ENCODE results near the gene LANCL3. TPM values are rescaled to one million over a fixed set of nuclear protein-coding genes. Genes with fewer than 3 reads are reported as not detected.

Gene LANCL3
- total and polyA plus RNA-seq, 12 donors = 0.04 to 0.69 (median 0.14) TPM

- no peak overlapping the region for H3K27ac ChIP-seq
- no peaks in the 10 kb centered on the region for H3K4me1 ChIP-seq (replicated peaks in 1 of 2)
- intact Hi-C loops (cut with DNase I) = no loop called here
- H3K27me3 ChIP-seq = no peaks in the 10 kb centered on the region
- no peak overlapping the region for H3K4me3 ChIP-seq
- no peaks in the 10 kb centered on the region for H3K9me3 ChIP-seq (replicated peaks in 1 of 3)
- no peak for DNase-seq
- H3K36me3 ChIP-seq (replicated peaks in 1 of 2) = no peaks in the 10 kb centered on the region
- TF ChIP-seq CTCF (IDR thresholded peaks at IDR 0.05) (no peak), POLR2A (IDR thresholded peaks at IDR 0.05) (no peak)
These were observed 145.1 kb downstream of the LANCL3 start for GRCh38 chrX:37716602-37717001.

GRCh38 chrX:37717708-37718107 is 146.2 kb downstream of the LANCL3 start:
- no peaks in the 10 kb centered on the region for H3K27me3 ChIP-seq
- no peaks in the 10 kb centered on the region for H3K4me1 ChIP-seq (replicated peaks in 1 of 2)
- 68 to 91% (median 83%) methylated on average over 1 of the region's 1 CpG for WGBS, 4 donors
- no peaks in the 10 kb centered on the region for H3K36me3 ChIP-seq (replicated peaks in 1 of 2)
- H3K9me3 ChIP-seq (replicated peaks in 1 of 3) = no peaks in the 10 kb centered on the region
- no peak overlapping the region for H3K4me3 ChIP-seq
- intact Hi-C loops (cut with DNase I) = no loop called here
- H3K27ac ChIP-seq = no peak overlapping the region
- TF ChIP-seq CTCF (IDR thresholded peaks at IDR 0.05) = no peak
- no peak for TF ChIP-seq POLR2A (IDR thresholded peaks at IDR 0.05)
- DNase-seq = no peak

GRCh38 chrX:37722595-37722994 is 151.1 kb downstream of the LANCL3 start:
- H3K4me1 ChIP-seq (replicated peaks in 1 of 2) = no peaks in the 10 kb centered on the region
- no peak overlapping the region for H3K4me3 ChIP-seq
- intact Hi-C loops (cut with DNase I) = no loop called here
- no peaks in the 10 kb centered on the region for H3K36me3 ChIP-seq (replicated peaks in 1 of 2)
- TF ChIP-seq POLR2A (IDR thresholded peaks at IDR 0.05) (no peak), CTCF (IDR thresholded peaks at IDR 0.05) (no peak)
- no peaks in the 10 kb centered on the region for H3K9me3 ChIP-seq (replicated peaks in 1 of 3)
- DNase-seq = no peak
- no peak overlapping the region for H3K27ac ChIP-seq
- H3K27me3 ChIP-seq = no peaks in the 10 kb centered on the region
- WGBS, 4 donors = 59 to 95% (median 83%) methylated on average over 1 of the region's 1 CpG

- Histone ChIP-seq H3K4me3 (no peak overlapping the region), H3K27me3 (no peaks in the 10 kb centered on the region), H3K27ac (no peak overlapping the region), H3K4me1 (replicated peaks in 1 of 2) (no peaks in the 10 kb centered on the region), H3K9me3 (replicated peaks in 1 of 3) (no peaks in the 10 kb centered on the region), H3K36me3 (replicated peaks in 1 of 2) (no peaks in the 10 kb centered on the region)
- intact Hi-C loops (cut with DNase I) = no loop called here
- DNase-seq = no peak
- TF ChIP-seq POLR2A (IDR thresholded peaks at IDR 0.05) = no peak
- TF ChIP-seq CTCF (IDR thresholded peaks at IDR 0.05) = no peak
- 72 to 90% (median 82%) methylated on average over 3 of the region's 3 CpGs for WGBS, 4 donors
These were observed 154.9 kb downstream of the LANCL3 start for GRCh38 chrX:37726346-37726745.

Other genes with a start within 250 kb of the LANCL3 start
- gene PRRG1, start 222.3 kb upstream of the LANCL3 start, total RNA-seq = 10 to 100 TPM in 5 of 9 donors, 1 to 10 TPM in 4; 7.6 to 23.8 (median 10.5) TPM
- 10 to 100 TPM in 1 of 3 donors, 1 to 10 TPM in 2; 2.4 to 11.8 (median 3.0) TPM for gene PRRG1, start 222.3 kb upstream of the LANCL3 start, polyA plus RNA-seq
- 1 to 10 TPM; 1.2 to 3.8 (median 1.8) TPM for gene XK, start 114.1 kb downstream of the LANCL3 start, total RNA-seq
- gene XK, start 114.1 kb downstream of the LANCL3 start, polyA plus RNA-seq = 1 to 10 TPM in 1 of 3 donors, under 1 TPM in 2; 0.44 to 3.5 (median 0.72) TPM
- 100 to 1,000 TPM in 2 of 9 donors, 10 to 100 TPM in 6, 1 to 10 TPM in 1; 10.0 to 153 (median 64.1) TPM for gene CYBB, start 208.4 kb downstream of the LANCL3 start, total RNA-seq
- 10 to 100 TPM in 1 of 3 donors, 1 to 10 TPM in 2; 5.5 to 22.9 (median 8.8) TPM for gene CYBB, start 208.4 kb downstream of the LANCL3 start, polyA plus RNA-seq